ENCODE measurements around the gene TMCO4. TPM values are rescaled to one million over a fixed set of nuclear protein-coding genes. Genes with fewer than 3 reads are reported as not detected.
"Not testable (repeated sequence)": the region's sequence is repeated elsewhere in the genome, so short reads cannot be mapped to it uniquely, and the experiment has no call there.

The TMCO4 gene
- total RNA-seq, 1 experiment from 2014 or later: 4.3 TPM

DNA sequence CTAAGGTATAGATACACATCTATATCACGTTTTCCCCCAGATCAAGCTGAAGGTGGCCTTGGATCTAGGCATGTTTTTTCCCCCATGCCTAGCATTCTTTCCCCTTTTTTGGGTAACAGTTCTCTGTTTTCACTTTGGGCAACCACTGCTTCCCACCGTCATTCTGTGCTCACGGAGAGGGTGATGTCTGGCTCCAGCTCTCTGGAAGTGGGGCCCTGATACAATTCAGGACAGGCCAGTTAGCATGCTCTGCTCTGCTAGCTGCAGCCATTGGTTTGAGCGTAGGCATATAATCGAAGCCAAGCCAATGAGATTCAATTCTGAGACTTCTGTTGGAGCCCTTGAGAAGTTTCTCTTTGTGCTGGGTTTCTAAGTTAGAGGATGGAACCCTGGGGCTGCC, 17.4 kb upstream of the TMCO4 start:
- intact Hi-C loops (cut with micrococcal nuclease; ENCODE audit: unreplicated experiment): no loop called here
- no peak for DNase-seq (ENCODE audit: low spot score)
- Histone ChIP-seq H3K27me3 (replicated peaks; ENCODE audit: insufficient read depth, low read depth, low read length, poor library complexity) (no peaks in the 10 kb centered on the region), H3K4me3 (ENCODE audit: low read depth, low read length, poor library complexity, severe bottlenecking) (no peak overlapping the region), H3K9me3 (ENCODE audit: low read depth, low read length, poor library complexity, severe bottlenecking) (no peaks in the 10 kb centered on the region), H3K27ac (ENCODE audit: low read depth, low read length, poor library complexity, severe bottlenecking) (no peak overlapping the region), H3K4me1 (ENCODE audit: insufficient read depth, low read length, poor library complexity, severe bottlenecking) (no peaks in the 10 kb centered on the region), H3K36me3 (ENCODE audit: insufficient read depth, low read length, poor library complexity, severe bottlenecking) (no peaks in the 10 kb centered on the region)
- POLR2A ChIA-PET (ENCODE audit: low non-redundant PET): no interaction called here
- no peak for TF ChIP-seq EZH2 (IDR thresholded peaks at IDR 0.05; ENCODE audit: borderline replicate concordance, low read depth, low read length, poor library complexity, severe bottlenecking)
- TF ChIP-seq, protein P1, sequence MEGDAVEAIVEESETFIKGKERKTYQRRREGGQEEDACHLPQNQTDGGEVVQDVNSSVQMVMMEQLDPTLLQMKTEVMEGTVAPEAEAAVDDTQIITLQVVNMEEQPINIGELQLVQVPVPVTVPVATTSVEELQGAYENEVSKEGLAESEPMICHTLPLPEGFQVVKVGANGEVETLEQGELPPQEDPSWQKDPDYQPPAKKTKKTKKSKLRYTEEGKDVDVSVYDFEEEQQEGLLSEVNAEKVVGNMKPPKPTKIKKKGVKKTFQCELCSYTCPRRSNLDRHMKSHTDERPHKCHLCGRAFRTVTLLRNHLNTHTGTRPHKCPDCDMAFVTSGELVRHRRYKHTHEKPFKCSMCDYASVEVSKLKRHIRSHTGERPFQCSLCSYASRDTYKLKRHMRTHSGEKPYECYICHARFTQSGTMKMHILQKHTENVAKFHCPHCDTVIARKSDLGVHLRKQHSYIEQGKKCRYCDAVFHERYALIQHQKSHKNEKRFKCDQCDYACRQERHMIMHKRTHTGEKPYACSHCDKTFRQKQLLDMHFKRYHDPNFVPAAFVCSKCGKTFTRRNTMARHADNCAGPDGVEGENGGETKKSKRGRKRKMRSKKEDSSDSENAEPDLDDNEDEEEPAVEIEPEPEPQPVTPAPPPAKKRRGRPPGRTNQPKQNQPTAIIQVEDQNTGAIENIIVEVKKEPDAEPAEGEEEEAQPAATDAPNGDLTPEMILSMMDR (conservative IDR thresholded peaks at IDR 0.05; ENCODE audit: low read depth, low read length): no peak
- CTCF ChIA-PET: no interaction called here
- BruUV-seq (replicated peaks): no TSS peak

- BruUV-seq (replicated peaks); H3K27me3 ChIP-seq (replicated peaks; ENCODE audit: insufficient read depth, low read depth, low read length, poor library complexity); H3K36me3 ChIP-seq (ENCODE audit: insufficient read depth, low read length, poor library complexity, severe bottlenecking); H3K9me3 ChIP-seq (ENCODE audit: low read depth, low read length, poor library complexity, severe bottlenecking); H3K27ac ChIP-seq (ENCODE audit: low read depth, low read length, poor library complexity, severe bottlenecking); H3K4me3 ChIP-seq (ENCODE audit: low read depth, low read length, poor library complexity, severe bottlenecking); intact Hi-C loops (cut with micrococcal nuclease; ENCODE audit: unreplicated experiment); POLR2A ChIA-PET (ENCODE audit: low non-redundant PET); DNase-seq (ENCODE audit: low spot score); CTCF ChIA-PET; H3K4me1 ChIP-seq (ENCODE audit: insufficient read depth, low read length, poor library complexity, severe bottlenecking): not testable (repeated sequence)
Observed at GRCh38 chr1:19816737-19817086, 17.0 kb upstream of the TMCO4 start.

GRCh38 chr1:19815801-19816736, 16.4 kb upstream of the TMCO4 start:
- Histone ChIP-seq H3K27me3 (replicated peaks; ENCODE audit: insufficient read depth, low read depth, low read length, poor library complexity) (no peaks in the 10 kb centered on the region), H3K4me3 (ENCODE audit: low read depth, low read length, poor library complexity, severe bottlenecking) (no peak overlapping the region), H3K9me3 (ENCODE audit: low read depth, low read length, poor library complexity, severe bottlenecking) (no peaks in the 10 kb centered on the region), H3K27ac (ENCODE audit: low read depth, low read length, poor library complexity, severe bottlenecking) (no peak overlapping the region), H3K36me3 (ENCODE audit: insufficient read depth, low read length, poor library complexity, severe bottlenecking) (no peaks in the 10 kb centered on the region), H3K4me1 (ENCODE audit: insufficient read depth, low read length, poor library complexity, severe bottlenecking) (no peaks in the 10 kb centered on the region)
- TF ChIP-seq, protein P1 (conservative IDR thresholded peaks at IDR 0.05; ENCODE audit: low read depth, low read length): no peak
- no peak for TF ChIP-seq EZH2 (IDR thresholded peaks at IDR 0.05; ENCODE audit: borderline replicate concordance, low read depth, low read length, poor library complexity, severe bottlenecking)
- no TSS peak for BruUV-seq (replicated peaks)
- ChIA-PET CTCF (no interaction called here), POLR2A (ENCODE audit: low non-redundant PET) (no interaction called here)
- no peak for DNase-seq (ENCODE audit: low spot score)
- intact Hi-C loops (cut with micrococcal nuclease; ENCODE audit: unreplicated experiment): no loop called here

Data from A673 (cell line).